Fibroblast of skin of left quadriceps (primary cell): Measurements from ENCODE around the gene CYP11A1.

ENCODE experiments used
- DNase-seq, 2 experiments: peaks; one replicate each; pipeline ENCODE4 v3.0.0-alpha.2; 2013; ENCODE audit warnings: low read depth in 2 of 2

CYP11A1 gene

GRCh38 chr15:74301583-74302361 lies 65.7 kb downstream of the CYP11A1 start:
- no peak for DNase-seq

- no peak for DNase-seq
These were observed 67.2 kb downstream of the CYP11A1 start for GRCh38 chr15:74300057-74300795.

GRCh38 chr15:74297887-74298286 lies 69.6 kb downstream of the CYP11A1 start:
- no peak for DNase-seq

- DNase-seq: no peak
These were observed 71.6 kb downstream of the CYP11A1 start for GRCh38 chr15:74295800-74296199.

GRCh38 chr15:74294010-74294409 lies 73.4 kb downstream of the CYP11A1 start:
- DNase-seq: no peak

- DNase-seq: no peak
These were observed 74.2 kb downstream of the CYP11A1 start for GRCh38 chr15:74293021-74293810.

- DNase-seq: peak; percentile 39 to 45
These were observed 76.1 kb downstream of the CYP11A1 start for GRCh38 chr15:74291101-74292071.

- DNase-seq: no peak
These were observed 76.8 kb downstream of the CYP11A1 start for GRCh38 chr15:74290645-74291044.

- no peak for DNase-seq
These were observed 77.8 kb downstream of the CYP11A1 start for GRCh38 chr15:74289671-74290070.
